Measurements from ENCODE around the gene FGR.

Gene FGR

GRCh38 chr1:27571439-27572018, 63.5 kb downstream of the FGR start:
- Histone ChIP-seq H2BK15ac (ENCODE audit: low read length) (peak overlapping the region; percentile 61), H2BK5ac (ENCODE audit: low read length) (peak overlapping the region; percentile 88), H3K9me3 (replicated peaks in 1 of 2; ENCODE audit: control insufficient read depth in 2 of 2, insufficient read depth in 1 of 2, low read depth in 1 of 2, low read length in 2 of 2) (no peaks in the 10 kb centered on the region), H3K4ac (ENCODE audit: low read length) (no peak overlapping the region), H3K27me3 (ENCODE audit: control insufficient read depth in 3 of 3, insufficient read depth in 3 of 3, low read depth in 1 of 3, low read length in 3 of 3) (no peaks in the 10 kb centered on the region), H3K14ac (ENCODE audit: low read length) (no peak overlapping the region), H3K4me2 (ENCODE audit: insufficient read depth, low read length, poor library complexity, severe bottlenecking) (peak overlapping the region; percentile 65), H3K23ac (ENCODE audit: low read depth, low read length, poor library complexity) (peak overlapping the region; percentile 18), H3K36me3 (replicated peaks in 1 of 2; ENCODE audit: control insufficient read depth in 2 of 2, insufficient read depth in 2 of 2, low read length in 2 of 2) (peaks cover 0 to 2% of the 10 kb centered on the region in 2 donors), H3K79me1 (ENCODE audit: low read depth, low read length) (peaks cover 4% of the 10 kb centered on the region), H2AFZ (ENCODE audit: low read length) (no peak overlapping the region), H4K91ac (ENCODE audit: low read depth, low read length, poor library complexity) (no peak overlapping the region), H2BK12ac (ENCODE audit: low read length) (no peak overlapping the region), H3K9ac (ENCODE audit: low read depth, low read length, poor library complexity) (peak overlapping the region; percentile 26), H2AK5ac (ENCODE audit: low read depth, low read length) (peak overlapping the region; percentile 6), H3K27ac (replicated peaks; ENCODE audit: low read length) (peak overlapping the region; percentile 93), H3K18ac (ENCODE audit: low read length) (peak overlapping the region; percentile 94), H4K8ac (ENCODE audit: low read depth, low read length) (no peak overlapping the region), H3K4me3 (ENCODE audit: low read length in 2 of 2) (peak overlapping the region in 1 of 2 donors; percentile 24), H3K4me1 (ENCODE audit: control insufficient read depth in 2 of 2, insufficient read depth in 1 of 2, low read depth in 1 of 2, low read length in 2 of 2) (peaks cover 71 to 85% of the 10 kb centered on the region in 2 donors), H2BK120ac (ENCODE audit: low read depth, low read length) (peak overlapping the region; percentile 84)
- no CpG with 5 or more reads among the region's 18 CpGs for WGBS, 2 donors (ENCODE audit: extremely low coverage in 2 of 2, insufficient read length in 2 of 2, insufficient replicate concordance in 1 of 2)
- DNase-seq (ENCODE audit: low spot score) = no peak

- no CpG with 5 or more reads among the region's 3 CpGs for WGBS, 2 donors (ENCODE audit: extremely low coverage in 2 of 2, insufficient read length in 2 of 2, insufficient replicate concordance in 1 of 2)
- peak overlapping the region; percentile 86 for H4K91ac ChIP-seq (ENCODE audit: low read depth, low read length, poor library complexity)
- peak overlapping the region; percentile 93 for H3K27ac ChIP-seq (replicated peaks; ENCODE audit: low read length)
- no peaks in the 10 kb centered on the region for H3K27me3 ChIP-seq (ENCODE audit: control insufficient read depth in 3 of 3, insufficient read depth in 3 of 3, low read depth in 1 of 3, low read length in 3 of 3)
- H3K23ac ChIP-seq (ENCODE audit: low read depth, low read length, poor library complexity) = no peak overlapping the region
- H2AK5ac ChIP-seq (ENCODE audit: low read depth, low read length) = peak overlapping the region; percentile 75
- peak overlapping the region; percentile 95 for H3K18ac ChIP-seq (ENCODE audit: low read length)
- peaks cover 2% of the 10 kb centered on the region for H3K79me1 ChIP-seq (ENCODE audit: low read depth, low read length)
- peak overlapping the region; percentile 37 for H3K4me2 ChIP-seq (ENCODE audit: insufficient read depth, low read length, poor library complexity, severe bottlenecking)
- H3K36me3 ChIP-seq (replicated peaks in 1 of 2; ENCODE audit: control insufficient read depth in 2 of 2, insufficient read depth in 2 of 2, low read length in 2 of 2) = peaks cover 0 to 2% of the 10 kb centered on the region in 2 donors
- no peak overlapping the region for H2AFZ ChIP-seq (ENCODE audit: low read length)
- peak overlapping the region in 1 of 2 donors; percentile 24 for H3K4me3 ChIP-seq (ENCODE audit: low read length in 2 of 2)
- H4K8ac ChIP-seq (ENCODE audit: low read depth, low read length) = no peak overlapping the region
- H2BK120ac ChIP-seq (ENCODE audit: low read depth, low read length) = no peak overlapping the region
- H3K14ac ChIP-seq (ENCODE audit: low read length) = no peak overlapping the region
- no peak overlapping the region for H2BK12ac ChIP-seq (ENCODE audit: low read length)
- no peaks in the 10 kb centered on the region for H3K9me3 ChIP-seq (replicated peaks in 1 of 2; ENCODE audit: control insufficient read depth in 2 of 2, insufficient read depth in 1 of 2, low read depth in 1 of 2, low read length in 2 of 2)
- peak overlapping the region; percentile 85 for H3K9ac ChIP-seq (ENCODE audit: low read depth, low read length, poor library complexity)
- DNase-seq (ENCODE audit: low spot score) = peak; percentile 67
- no peak overlapping the region for H3K4ac ChIP-seq (ENCODE audit: low read length)
- H2BK5ac ChIP-seq (ENCODE audit: low read length) = peak overlapping the region; percentile 96
- no peak overlapping the region for H2BK15ac ChIP-seq (ENCODE audit: low read length)
- H3K4me1 ChIP-seq (ENCODE audit: control insufficient read depth in 2 of 2, insufficient read depth in 1 of 2, low read depth in 1 of 2, low read length in 2 of 2) = peaks cover 75 to 86% of the 10 kb centered on the region in 2 donors
Observed at GRCh38 chr1:27570784-27571183, 64.2 kb downstream of the FGR start.

GRCh38 chr1:27570356-27570755, 64.6 kb downstream of the FGR start:
- no peak for DNase-seq (ENCODE audit: low spot score)

GRCh38 chr1:27569506-27570291, 65.3 kb downstream of the FGR start:
- Histone ChIP-seq H2BK12ac (ENCODE audit: low read length) (peak overlapping the region; percentile 69), H3K36me3 (replicated peaks in 1 of 2; ENCODE audit: control insufficient read depth in 2 of 2, insufficient read depth in 2 of 2, low read length in 2 of 2) (peaks cover 2 to 6% of the 10 kb centered on the region in 2 donors), H4K91ac (ENCODE audit: low read depth, low read length, poor library complexity) (peak overlapping the region; percentile 48), H2BK5ac (ENCODE audit: low read length) (peak overlapping the region; percentile 96), H3K4me3 (ENCODE audit: low read length in 2 of 2) (no peak overlapping the region), H3K23ac (ENCODE audit: low read depth, low read length, poor library complexity) (peak overlapping the region; percentile 12), H3K9me3 (replicated peaks in 1 of 2; ENCODE audit: control insufficient read depth in 2 of 2, insufficient read depth in 1 of 2, low read depth in 1 of 2, low read length in 2 of 2) (no peaks in the 10 kb centered on the region), H3K9ac (ENCODE audit: low read depth, low read length, poor library complexity) (no peak overlapping the region), H3K14ac (ENCODE audit: low read length) (no peak overlapping the region), H3K4me2 (ENCODE audit: insufficient read depth, low read length, poor library complexity, severe bottlenecking) (peak overlapping the region; percentile 32), H3K79me1 (ENCODE audit: low read depth, low read length) (peaks cover 7% of the 10 kb centered on the region), H2AFZ (ENCODE audit: low read length) (no peak overlapping the region), H2BK15ac (ENCODE audit: low read length) (peak overlapping the region; percentile 65), H3K18ac (ENCODE audit: low read length) (peak overlapping the region; percentile 95), H2BK120ac (ENCODE audit: low read depth, low read length) (peak overlapping the region; percentile 33), H3K4ac (ENCODE audit: low read length) (no peak overlapping the region), H3K27me3 (ENCODE audit: control insufficient read depth in 3 of 3, insufficient read depth in 3 of 3, low read depth in 1 of 3, low read length in 3 of 3) (no peaks in the 10 kb centered on the region), H3K27ac (replicated peaks; ENCODE audit: low read length) (peak overlapping the region; percentile 93), H4K8ac (ENCODE audit: low read depth, low read length) (no peak overlapping the region), H2AK5ac (ENCODE audit: low read depth, low read length) (peak overlapping the region; percentile 75), H3K4me1 (ENCODE audit: control insufficient read depth in 2 of 2, insufficient read depth in 1 of 2, low read depth in 1 of 2, low read length in 2 of 2) (peaks cover 80 to 90% of the 10 kb centered on the region in 2 donors)
- DNase-seq (ENCODE audit: low spot score) = peak; percentile 72
- WGBS, 2 donors (ENCODE audit: extremely low coverage in 2 of 2, insufficient read length in 2 of 2, insufficient replicate concordance in 1 of 2) = no CpG with 5 or more reads among the region's 14 CpGs

More at GRCh38 chr1:27570356-27570755, 64.6 kb downstream of the FGR start:
- peak overlapping the region; percentile 33 for H2BK120ac ChIP-seq (ENCODE audit: low read depth, low read length)
- peaks cover 2 to 4% of the 10 kb centered on the region in 2 donors for H3K36me3 ChIP-seq (replicated peaks in 1 of 2; ENCODE audit: control insufficient read depth in 2 of 2, insufficient read depth in 2 of 2, low read length in 2 of 2)
- H4K8ac ChIP-seq (ENCODE audit: low read depth, low read length) = no peak overlapping the region
- H3K4ac ChIP-seq (ENCODE audit: low read length) = peak overlapping the region; percentile 72
- no peak overlapping the region for H3K14ac ChIP-seq (ENCODE audit: low read length)
- H3K4me1 ChIP-seq (ENCODE audit: control insufficient read depth in 2 of 2, insufficient read depth in 1 of 2, low read depth in 1 of 2, low read length in 2 of 2) = peaks cover 79 to 91% of the 10 kb centered on the region in 2 donors
- H3K9me3 ChIP-seq (replicated peaks in 1 of 2; ENCODE audit: control insufficient read depth in 2 of 2, insufficient read depth in 1 of 2, low read depth in 1 of 2, low read length in 2 of 2) = no peaks in the 10 kb centered on the region
- peak overlapping the region; percentile 69 for H2BK12ac ChIP-seq (ENCODE audit: low read length)
- H2BK5ac ChIP-seq (ENCODE audit: low read length) = peak overlapping the region; percentile 96
- H3K79me1 ChIP-seq (ENCODE audit: low read depth, low read length) = peaks cover 2% of the 10 kb centered on the region
- H3K4me3 ChIP-seq (ENCODE audit: low read length in 2 of 2) = no peak overlapping the region
- H3K23ac ChIP-seq (ENCODE audit: low read depth, low read length, poor library complexity) = peak overlapping the region; percentile 29
- WGBS, 2 donors (ENCODE audit: extremely low coverage in 2 of 2, insufficient read length in 2 of 2, insufficient replicate concordance in 1 of 2) = no CpG with 5 or more reads among the region's 2 CpGs
- peak overlapping the region; percentile 37 for H3K4me2 ChIP-seq (ENCODE audit: insufficient read depth, low read length, poor library complexity, severe bottlenecking)
- peak overlapping the region; percentile 93 for H3K27ac ChIP-seq (replicated peaks; ENCODE audit: low read length)
- H3K9ac ChIP-seq (ENCODE audit: low read depth, low read length, poor library complexity) = peak overlapping the region; percentile 85
- H2BK15ac ChIP-seq (ENCODE audit: low read length) = peak overlapping the region; percentile 65
- peak overlapping the region; percentile 86 for H4K91ac ChIP-seq (ENCODE audit: low read depth, low read length, poor library complexity)
- peak overlapping the region; percentile 95 for H3K18ac ChIP-seq (ENCODE audit: low read length)
- peak overlapping the region; percentile 75 for H2AK5ac ChIP-seq (ENCODE audit: low read depth, low read length)
- H2AFZ ChIP-seq (ENCODE audit: low read length) = no peak overlapping the region
- no peaks in the 10 kb centered on the region for H3K27me3 ChIP-seq (ENCODE audit: control insufficient read depth in 3 of 3, insufficient read depth in 3 of 3, low read depth in 1 of 3, low read length in 3 of 3)

Measured in neuronal stem cell (in vitro differentiated cells).